Activated CD4-positive, alpha-beta T cell treated with anti-CD3 and anti-CD28 coated beads, Interleukin-2, amount 10 ng/mL, durations not matched to agents 24 days and 14 days (primary cell): ENCODE measurements around the gene TMEM168. TPM values are rescaled to one million over a fixed set of nuclear protein-coding genes. Genes with fewer than 3 reads are reported as not detected.
"Not testable (repeated sequence)": the region's sequence is repeated elsewhere in the genome, so short reads cannot be mapped to it uniquely, and the experiment has no call there.

ENCODE experiments used
- DNase-seq: peaks from one replicate; pipeline ENCODE4 v3.0.0; 2022
- H3K27ac Mint-ChIP-seq: one replicate; pipeline ENCODE4 v1.8.0; 2022; ENCODE audit warnings: mild to moderate bottlenecking, mixed read lengths
- H3K27me3 Mint-ChIP-seq: one replicate; pipeline ENCODE4 v1.8.0; 2022; ENCODE audit warnings: mixed read lengths
- H3K36me3 Mint-ChIP-seq: one replicate; pipeline ENCODE4 v1.8.0; 2022; ENCODE audit warnings: low read depth, mild to moderate bottlenecking, mixed read lengths
- H3K4me1 Mint-ChIP-seq: one replicate; pipeline ENCODE4 v1.8.0; 2021; ENCODE audit warnings: mixed read lengths
- H3K4me3 Mint-ChIP-seq: one replicate; pipeline ENCODE4 v1.8.0; 2022; ENCODE audit warnings: mild to moderate bottlenecking, moderate library complexity, mixed read lengths
- H3K9me3 Mint-ChIP-seq: one replicate; pipeline ENCODE4 v1.8.0; 2021; ENCODE audit warnings: mixed read lengths
- intact Hi-C: fragments of 100-400 bp; cut with micrococcal nuclease; formaldehyde crosslinking; loops from one replicate; pipeline ENCODE4 v1.15.1; 2023
- total RNA-seq: library from RNA; stranded (reverse); gene quantifications from 2 replicates; pipeline ENCODE4 v1.2.3, GENCODE V29; 2022

TMEM168 gene
- total RNA-seq, 1 donor from 2014 or later = 18.3 TPM

DNA sequence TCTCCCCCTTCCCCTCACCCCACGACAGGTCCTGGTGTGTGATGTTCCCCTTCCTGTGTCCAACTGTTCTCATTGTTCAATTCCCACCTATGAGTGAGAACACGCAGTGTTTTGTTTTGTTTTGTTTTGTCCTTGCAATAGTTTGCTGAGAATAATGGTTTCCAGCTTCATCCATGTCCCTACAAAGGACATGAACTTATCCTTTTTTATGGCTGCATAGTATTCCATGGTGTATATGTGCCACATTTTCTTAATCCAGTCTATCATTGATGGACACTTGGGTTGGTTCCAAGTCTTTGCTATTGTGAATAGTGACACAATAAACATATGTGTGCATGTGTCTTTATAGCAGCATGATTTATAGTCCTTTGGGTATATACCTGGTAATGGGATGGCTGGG lies 58.9 kb downstream of the TMEM168 start:
- DNase-seq, H3K4me3 Mint-ChIP-seq, intact Hi-C loops, H3K27ac Mint-ChIP-seq, H3K4me1 Mint-ChIP-seq, H3K36me3 Mint-ChIP-seq, H3K27me3 Mint-ChIP-seq: not testable (repeated sequence)
- peaks cover 24% of the 10 kb centered on the region for H3K9me3 Mint-ChIP-seq

DNA sequence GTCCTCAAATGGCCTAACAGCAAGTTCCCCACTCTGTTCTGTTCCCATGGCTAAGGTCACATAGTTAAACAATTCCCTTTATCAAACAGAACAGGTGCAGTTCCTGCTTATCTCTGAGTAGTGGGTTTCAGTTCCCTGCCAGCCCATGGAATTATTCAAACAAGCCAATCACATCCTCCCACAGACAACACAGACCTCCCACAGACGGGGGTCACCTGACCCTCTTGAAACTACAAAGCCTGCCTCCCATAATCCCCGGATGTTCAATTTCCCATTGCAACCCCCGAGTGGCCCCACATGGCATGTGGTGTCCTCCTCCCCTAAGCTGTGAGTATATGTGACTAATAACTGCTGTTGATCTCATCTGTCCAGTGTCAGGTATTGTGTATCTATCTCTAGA lies 64.1 kb downstream of the TMEM168 start:
- H3K4me1 Mint-ChIP-seq = no peaks in the 10 kb centered on the region

DNA sequence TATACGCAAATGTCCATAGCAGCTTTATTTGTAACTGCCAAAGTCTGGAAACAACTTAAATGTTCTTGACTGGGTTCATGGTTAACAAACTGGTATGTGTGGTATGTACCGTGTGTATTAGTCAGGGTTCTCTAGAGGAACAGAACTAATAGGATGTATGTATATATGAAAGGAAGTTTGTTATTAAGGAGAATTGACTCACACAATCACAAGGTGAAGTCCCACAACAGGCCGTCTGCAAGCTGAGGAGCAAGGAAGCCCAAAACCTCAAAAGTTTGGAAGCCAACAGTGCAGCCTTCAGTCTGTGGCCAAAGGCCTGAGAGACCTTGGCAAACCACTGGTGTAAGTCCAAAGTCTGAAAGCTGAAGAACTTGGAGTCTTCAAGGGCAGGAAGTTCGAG lies 66.8 kb downstream of the TMEM168 start:
- Mint-ChIP-seq H3K9me3 (no peaks in the 10 kb centered on the region), H3K4me3 (no peak overlapping the region), H3K36me3 (no peaks in the 10 kb centered on the region), H3K27me3 (peaks cover 5% of the 10 kb centered on the region), H3K4me1 (no peaks in the 10 kb centered on the region), H3K27ac (no peak overlapping the region)
- DNase-seq = no peak
- intact Hi-C loops = no loop called here

More for the DNA sequence above, 64.1 kb downstream of the TMEM168 start:
- Mint-ChIP-seq H3K27me3 (peaks cover 5% of the 10 kb centered on the region), H3K27ac (no peak overlapping the region), H3K36me3 (no peaks in the 10 kb centered on the region), H3K4me3 (no peak overlapping the region), H3K9me3 (peaks cover 7% of the 10 kb centered on the region)
- intact Hi-C loops = no loop called here
- DNase-seq = no peak

DNA sequence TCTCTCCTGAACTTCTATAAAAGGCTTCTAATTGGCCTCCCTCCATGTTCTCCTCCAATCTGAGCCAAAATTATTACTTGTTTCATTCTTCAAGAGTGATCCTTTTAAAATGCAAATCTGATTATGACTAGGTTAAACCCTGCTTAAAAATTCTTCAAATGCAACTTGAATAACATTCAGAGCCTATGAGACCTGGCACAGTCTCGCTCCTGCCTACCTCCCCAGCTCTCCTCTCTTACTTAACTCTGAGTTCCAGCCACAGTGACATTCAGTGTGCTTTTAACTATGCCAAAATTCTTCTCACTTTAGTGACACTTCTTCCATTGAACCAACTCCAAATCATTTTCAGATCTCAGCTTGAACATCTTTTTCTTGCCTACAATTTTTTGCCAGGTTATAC lies 68.8 kb downstream of the TMEM168 start:
- no peak overlapping the region for H3K4me3 Mint-ChIP-seq
- H3K4me1 Mint-ChIP-seq = no peaks in the 10 kb centered on the region
- no peaks in the 10 kb centered on the region for H3K36me3 Mint-ChIP-seq
- no peak overlapping the region for H3K27ac Mint-ChIP-seq
- H3K27me3 Mint-ChIP-seq = peaks cover 5% of the 10 kb centered on the region
- DNase-seq = no peak
- H3K9me3 Mint-ChIP-seq = no peaks in the 10 kb centered on the region
- intact Hi-C loops = no loop called here

DNA sequence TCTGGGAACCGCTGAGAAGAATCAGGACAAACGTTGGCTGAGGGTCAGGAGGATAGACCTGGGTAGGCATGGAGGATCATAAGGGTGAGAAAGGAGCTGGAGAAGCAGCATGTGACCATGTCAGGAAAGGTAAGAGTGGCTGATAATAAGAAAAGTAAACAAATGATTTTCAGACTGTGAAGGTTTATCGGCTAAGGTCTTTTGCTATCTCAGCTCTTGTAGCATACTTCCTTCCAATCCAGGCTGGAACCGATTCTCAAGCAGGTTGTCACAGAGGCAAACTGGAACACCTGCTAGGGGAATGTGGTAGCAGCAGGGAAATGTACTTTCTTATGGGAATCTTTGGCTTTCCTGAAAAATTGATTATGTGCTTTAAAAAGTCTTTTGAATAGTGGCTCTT lies 74.7 kb downstream of the TMEM168 start:
- no peaks in the 10 kb centered on the region for H3K36me3 Mint-ChIP-seq
- H3K4me1 Mint-ChIP-seq = no peaks in the 10 kb centered on the region
- no peak for DNase-seq
- no peaks in the 10 kb centered on the region for H3K9me3 Mint-ChIP-seq
- no peak overlapping the region for H3K4me3 Mint-ChIP-seq
- H3K27me3 Mint-ChIP-seq = no peaks in the 10 kb centered on the region
- no peak overlapping the region for H3K27ac Mint-ChIP-seq
- intact Hi-C loops = no loop called here

DNA sequence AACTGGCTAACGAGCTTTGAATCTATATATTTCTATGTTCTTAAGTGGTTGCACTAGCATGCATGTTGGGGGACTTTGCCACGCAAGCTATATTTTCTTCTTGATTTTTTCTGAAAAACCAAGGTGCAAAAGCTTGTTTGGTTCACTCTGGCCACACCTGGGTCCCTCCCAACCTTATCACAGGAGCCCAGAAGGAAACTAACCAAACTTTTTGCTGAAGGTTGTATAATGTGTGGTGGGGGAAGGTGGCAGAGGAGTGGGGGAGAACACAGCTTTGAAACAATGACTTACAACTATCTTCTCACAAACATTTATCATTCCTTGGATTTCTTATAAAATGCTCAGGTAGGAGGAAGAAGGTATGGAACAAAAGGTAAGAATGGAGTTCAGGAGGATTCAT lies 75.3 kb downstream of the TMEM168 start:
- H3K9me3 Mint-ChIP-seq = no peaks in the 10 kb centered on the region
- DNase-seq = no peak
- intact Hi-C loops = no loop called here
- H3K36me3 Mint-ChIP-seq = no peaks in the 10 kb centered on the region
- no peaks in the 10 kb centered on the region for H3K27me3 Mint-ChIP-seq
- H3K27ac Mint-ChIP-seq = no peak overlapping the region
- H3K4me1 Mint-ChIP-seq = no peaks in the 10 kb centered on the region
- H3K4me3 Mint-ChIP-seq = no peak overlapping the region
